GM12878 (cell line): Measurements from ENCODE around the gene MDK.

Experiments used
- CTCF ChIP-seq, 3 experiments: IDR thresholded peaks in 2 of 3; conservative IDR thresholded peaks in 1 of 3; 2 replicates each; pipeline ENCODE4 v1.5.1; 2011; ENCODE audit warnings: low read depth in 3 of 3, low read length in 3 of 3, mild to moderate bottlenecking in 3 of 3, control low read depth in 2 of 3, moderate library complexity in 2 of 3, inconsistent platforms in 1 of 3, mixed read lengths in 1 of 3; ENCODE audit not compliant: control insufficient read depth in 2 of 3, insufficient read depth in 1 of 3; ENCODE audit errors: extremely low read depth in 1 of 3
- FOS ChIP-seq: IDR thresholded peaks from 3 replicates; pipeline ENCODE4 v1.6.1; 2011; ENCODE audit warnings: borderline replicate concordance; ENCODE audit not compliant: insufficient read length; ENCODE audit errors: extremely low read depth
- POLR2A ChIP-seq: IDR thresholded peaks from 2 replicates; pipeline ENCODE4 v1.6.1; 2011; ENCODE audit warnings: low read depth, mild to moderate bottlenecking, low read length
- SUZ12 ChIP-seq: fragments of 200-600 bp; sonication (generic); IDR thresholded peaks from one replicate; pipeline ENCODE4 v1.6.1; 2018; ENCODE audit warnings: antibody characterized with exemption, mild to moderate bottlenecking; ENCODE audit not compliant: unreplicated experiment
- TCF12 ChIP-seq: IDR thresholded peaks from 2 replicates; pipeline ENCODE4 v1.6.1; 2011; ENCODE audit warnings: low read depth, mild to moderate bottlenecking, low read length
- TF ChIP-seq, protein P1 (sequence below): IDR thresholded peaks from 2 replicates; pipeline ENCODE4 v1.6.1; 2011; ENCODE audit warnings: mild to moderate bottlenecking, low read depth, low read length, moderate library complexity; ENCODE audit not compliant: insufficient replicate concordance
- TF ChIP-seq, protein P2 (sequence below): IDR thresholded peaks from 2 replicates; pipeline ENCODE4 v1.6.1; 2012; ENCODE audit warnings: low read depth, low read length, improper control_type of control experiment

- TF ChIP-seq CTCF (IDR thresholded peaks at IDR 0.05 in 2 of 3, conservative IDR thresholded peaks at IDR 0.05 in 1 of 3; ENCODE audit: control insufficient read depth in 2 of 3, extremely low read depth in 1 of 3, insufficient read depth in 1 of 3, low read depth in 3 of 3, low read length in 3 of 3): no peak
- TF ChIP-seq POLR2A: no peak
- no peak for TF ChIP-seq FOS
- TF ChIP-seq TCF12: no peak
- TF ChIP-seq, protein P1, sequence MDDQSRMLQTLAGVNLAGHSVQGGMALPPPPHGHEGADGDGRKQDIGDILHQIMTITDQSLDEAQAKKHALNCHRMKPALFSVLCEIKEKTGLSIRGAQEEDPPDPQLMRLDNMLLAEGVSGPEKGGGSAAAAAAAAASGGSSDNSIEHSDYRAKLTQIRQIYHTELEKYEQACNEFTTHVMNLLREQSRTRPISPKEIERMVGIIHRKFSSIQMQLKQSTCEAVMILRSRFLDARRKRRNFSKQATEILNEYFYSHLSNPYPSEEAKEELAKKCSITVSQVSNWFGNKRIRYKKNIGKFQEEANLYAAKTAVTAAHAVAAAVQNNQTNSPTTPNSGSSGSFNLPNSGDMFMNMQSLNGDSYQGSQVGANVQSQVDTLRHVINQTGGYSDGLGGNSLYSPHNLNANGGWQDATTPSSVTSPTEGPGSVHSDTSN: no peak
- TF ChIP-seq, protein P2, sequence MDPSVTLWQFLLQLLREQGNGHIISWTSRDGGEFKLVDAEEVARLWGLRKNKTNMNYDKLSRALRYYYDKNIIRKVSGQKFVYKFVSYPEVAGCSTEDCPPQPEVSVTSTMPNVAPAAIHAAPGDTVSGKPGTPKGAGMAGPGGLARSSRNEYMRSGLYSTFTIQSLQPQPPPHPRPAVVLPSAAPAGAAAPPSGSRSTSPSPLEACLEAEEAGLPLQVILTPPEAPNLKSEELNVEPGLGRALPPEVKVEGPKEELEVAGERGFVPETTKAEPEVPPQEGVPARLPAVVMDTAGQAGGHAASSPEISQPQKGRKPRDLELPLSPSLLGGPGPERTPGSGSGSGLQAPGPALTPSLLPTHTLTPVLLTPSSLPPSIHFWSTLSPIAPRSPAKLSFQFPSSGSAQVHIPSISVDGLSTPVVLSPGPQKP: no peak
- no peak for TF ChIP-seq SUZ12
Observed at GRCh38 chr11:46363031-46363407, 18.4 kb upstream of the MDK start.
